ENCODE data around the gene RNU1-3.
"Not testable (repeated sequence)": the region's sequence is repeated elsewhere in the genome, so short reads cannot be mapped to it uniquely, and the experiment has no call there.

The RNU1-3 gene

DNA sequence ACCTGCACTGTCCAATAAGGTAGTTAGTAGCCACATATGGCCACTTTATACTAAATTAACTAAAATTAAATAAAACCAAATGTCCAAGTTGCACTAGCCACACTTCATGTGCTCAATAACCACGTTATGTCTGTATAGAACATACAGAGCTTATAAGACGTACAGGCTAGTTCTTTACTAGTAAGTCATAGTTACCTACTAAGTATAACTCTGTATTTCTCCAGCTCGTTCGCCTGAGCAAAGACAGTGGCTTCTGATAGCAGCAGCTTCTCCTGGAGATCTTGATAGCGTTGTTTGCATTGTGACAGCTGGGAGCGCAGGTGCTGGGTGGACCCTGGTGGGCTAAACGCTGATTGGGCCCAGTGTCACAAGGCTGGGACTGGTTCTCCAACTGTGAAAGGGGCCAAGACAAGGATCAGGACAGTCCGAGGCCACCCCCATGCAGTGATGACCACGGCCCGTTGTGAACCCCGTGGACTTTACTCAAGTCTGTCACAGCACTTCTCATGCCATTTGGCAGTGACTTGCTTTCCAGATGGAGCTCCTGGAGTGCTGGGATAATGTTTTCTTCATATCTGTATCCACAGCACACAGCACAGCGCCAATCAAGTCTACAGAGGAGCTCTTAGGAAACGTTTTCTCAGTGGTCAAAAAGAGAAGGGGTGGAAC is 20.5 kb upstream of the RNU1-3 start:
- H2AFZ ChIP-seq (ENCODE audit: low read depth, low read length); H3K4me3 ChIP-seq (ENCODE audit: low read length); H3K9me3 ChIP-seq (ENCODE audit: low read length); H3K4me1 ChIP-seq (ENCODE audit: insufficient read depth, low read length); H3K27me3 ChIP-seq (ENCODE audit: insufficient read depth, low read length); H3K36me3 ChIP-seq (ENCODE audit: insufficient read depth, low read length): not testable (repeated sequence)

DNA sequence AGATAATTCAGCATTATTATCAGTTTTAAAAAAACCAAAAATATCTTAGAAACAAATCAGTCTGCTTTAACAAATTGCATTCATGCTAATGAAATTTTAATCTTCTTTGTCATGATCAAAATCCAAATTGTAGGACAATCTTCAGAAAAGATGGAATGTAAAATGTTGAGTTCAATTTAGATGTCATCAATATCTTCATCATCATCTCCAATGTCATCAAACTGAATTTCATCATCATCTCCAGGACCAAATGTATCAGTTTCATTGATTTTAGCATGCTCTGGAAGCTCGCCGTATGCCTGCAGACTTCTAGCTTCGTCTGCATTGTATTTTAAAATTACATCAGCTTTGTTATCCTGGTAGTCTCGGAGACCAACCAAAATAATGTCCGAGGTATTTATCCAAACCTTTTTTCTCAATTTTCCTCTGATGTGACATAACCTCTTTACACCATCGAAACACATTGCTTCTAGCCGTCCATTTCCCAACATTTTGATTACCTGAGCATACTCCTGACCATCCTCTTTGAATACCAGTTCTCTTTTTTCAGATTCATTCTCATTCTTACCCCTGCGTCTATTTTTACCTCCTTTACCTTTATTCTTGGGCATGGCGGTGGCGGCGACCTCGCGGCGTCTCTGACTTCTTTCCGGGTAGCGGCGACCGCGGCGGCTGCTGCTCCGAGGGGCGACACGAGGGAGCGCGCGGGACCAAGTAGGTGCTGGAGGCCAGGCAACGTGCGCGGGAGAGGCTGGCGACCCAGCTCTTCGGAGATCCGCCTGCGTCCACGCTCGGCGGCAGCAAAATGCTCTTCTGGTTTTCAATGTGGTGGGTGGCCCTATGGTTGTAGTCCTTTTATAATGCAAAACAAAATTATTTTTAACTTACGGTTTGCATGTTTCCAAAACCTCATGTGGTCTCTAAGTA is 19.0 kb upstream of the RNU1-3 start:
- H3K4me3 ChIP-seq (ENCODE audit: low read length); H3K36me3 ChIP-seq (ENCODE audit: insufficient read depth, low read length); H3K27me3 ChIP-seq (ENCODE audit: insufficient read depth, low read length); H3K9me3 ChIP-seq (ENCODE audit: low read length); H3K4me1 ChIP-seq (ENCODE audit: insufficient read depth, low read length); H2AFZ ChIP-seq (ENCODE audit: low read depth, low read length): not testable (repeated sequence)

DNA sequence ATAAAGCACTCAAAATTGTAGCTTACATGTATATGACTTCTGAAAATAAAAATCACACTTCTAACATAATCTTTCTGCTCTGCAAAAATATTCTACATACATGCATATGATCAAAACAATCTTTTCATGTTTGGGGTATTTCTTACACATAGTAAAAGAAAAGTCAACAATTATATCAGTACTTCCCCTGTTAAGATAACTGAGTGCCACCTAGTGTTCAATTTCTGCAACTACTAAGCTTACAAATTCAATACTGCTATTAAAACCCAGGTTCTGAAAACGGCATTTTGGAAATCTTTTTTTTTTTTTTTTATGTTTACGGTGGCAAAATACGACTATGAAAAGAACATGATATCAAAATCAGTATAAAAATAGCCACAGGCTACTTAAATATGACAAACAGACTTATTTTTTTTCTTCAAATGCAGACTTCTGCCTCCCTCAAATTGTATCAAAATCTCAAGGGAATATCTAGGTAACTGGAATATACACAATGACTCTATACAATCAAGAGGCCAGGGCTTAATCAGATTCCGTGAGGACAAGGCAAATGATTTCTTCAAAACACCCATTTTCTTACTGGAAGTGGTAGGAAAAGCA is 18.1 kb upstream of the RNU1-3 start:
- not testable (repeated sequence) for H3K36me3 ChIP-seq (ENCODE audit: insufficient read depth, low read length); H3K9me3 ChIP-seq (ENCODE audit: low read length); H3K4me1 ChIP-seq (ENCODE audit: insufficient read depth, low read length); H3K4me3 ChIP-seq (ENCODE audit: low read length); H2AFZ ChIP-seq (ENCODE audit: low read depth, low read length); H3K27me3 ChIP-seq (ENCODE audit: insufficient read depth, low read length)

DNA sequence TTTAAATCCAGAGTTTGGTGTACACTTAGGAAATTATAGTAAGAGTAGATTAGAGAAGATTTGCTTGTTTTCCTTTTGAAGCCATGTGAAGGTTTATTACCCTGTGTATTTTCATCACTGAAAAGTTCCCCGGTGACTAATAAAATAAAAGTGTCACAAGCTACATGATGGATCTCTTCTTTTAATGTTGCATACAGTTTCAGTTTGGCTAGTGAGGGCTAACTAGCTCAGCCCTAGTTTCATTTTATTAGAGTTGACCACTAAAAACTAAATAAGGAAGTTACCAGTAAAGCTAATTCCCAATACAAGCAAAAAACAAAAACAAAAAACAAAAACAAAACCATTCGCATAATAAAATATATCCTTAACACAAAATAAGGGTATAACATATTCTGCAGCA is 17.4 kb upstream of the RNU1-3 start:
- H3K36me3 ChIP-seq (ENCODE audit: insufficient read depth, low read length); H3K27me3 ChIP-seq (ENCODE audit: insufficient read depth, low read length); H3K4me3 ChIP-seq (ENCODE audit: low read length); H3K9me3 ChIP-seq (ENCODE audit: low read length); H3K4me1 ChIP-seq (ENCODE audit: insufficient read depth, low read length); H2AFZ ChIP-seq (ENCODE audit: low read depth, low read length): not testable (repeated sequence)

DNA sequence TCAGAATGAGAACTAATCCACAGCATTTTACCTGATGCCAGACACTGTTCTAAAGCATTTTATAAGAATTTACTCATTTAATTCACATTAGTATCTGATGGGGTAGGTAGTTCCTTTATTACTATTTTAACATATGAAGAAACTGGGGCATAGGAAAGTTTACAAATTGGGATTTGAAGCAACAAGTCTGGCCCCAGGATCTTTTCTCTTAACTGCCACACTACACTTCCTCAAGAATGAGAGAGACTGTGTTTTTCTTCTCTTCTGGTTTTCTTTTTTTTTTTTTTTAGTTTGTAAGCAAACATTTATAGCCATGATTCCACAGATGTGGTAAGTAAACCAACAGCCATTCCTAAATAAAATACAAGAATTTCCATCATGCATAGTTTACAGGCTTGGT is 16.1 kb upstream of the RNU1-3 start:
- not testable (repeated sequence) for H3K27me3 ChIP-seq (ENCODE audit: insufficient read depth, low read length); H3K4me3 ChIP-seq (ENCODE audit: low read length); H2AFZ ChIP-seq (ENCODE audit: low read depth, low read length); H3K36me3 ChIP-seq (ENCODE audit: insufficient read depth, low read length); H3K9me3 ChIP-seq (ENCODE audit: low read length); H3K4me1 ChIP-seq (ENCODE audit: insufficient read depth, low read length)

DNA sequence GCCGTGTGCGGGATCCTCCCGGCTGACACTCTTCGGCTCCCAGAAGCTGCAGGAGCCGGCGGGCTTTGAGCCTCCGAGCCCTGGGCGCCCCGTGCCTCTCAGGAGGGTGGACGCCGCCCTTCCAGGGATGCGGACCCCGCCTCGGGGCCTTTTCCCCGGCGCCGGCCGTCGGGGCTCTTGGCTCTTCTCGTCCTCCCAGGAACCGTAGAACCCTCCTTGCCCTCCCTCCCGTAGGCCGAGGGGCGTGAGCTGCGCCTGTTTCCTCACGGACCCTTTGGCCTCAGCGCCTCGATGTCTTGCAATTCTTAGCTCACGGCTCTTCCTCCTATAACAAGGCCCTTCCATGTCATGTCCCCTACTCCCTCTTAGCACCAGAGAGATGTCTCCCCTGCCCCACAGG is 13.6 kb upstream of the RNU1-3 start:
- not testable (repeated sequence) for H3K9me3 ChIP-seq (ENCODE audit: low read length); H3K4me1 ChIP-seq (ENCODE audit: insufficient read depth, low read length); H2AFZ ChIP-seq (ENCODE audit: low read depth, low read length); H3K36me3 ChIP-seq (ENCODE audit: insufficient read depth, low read length); H3K27me3 ChIP-seq (ENCODE audit: insufficient read depth, low read length); H3K4me3 ChIP-seq (ENCODE audit: low read length)

DNA sequence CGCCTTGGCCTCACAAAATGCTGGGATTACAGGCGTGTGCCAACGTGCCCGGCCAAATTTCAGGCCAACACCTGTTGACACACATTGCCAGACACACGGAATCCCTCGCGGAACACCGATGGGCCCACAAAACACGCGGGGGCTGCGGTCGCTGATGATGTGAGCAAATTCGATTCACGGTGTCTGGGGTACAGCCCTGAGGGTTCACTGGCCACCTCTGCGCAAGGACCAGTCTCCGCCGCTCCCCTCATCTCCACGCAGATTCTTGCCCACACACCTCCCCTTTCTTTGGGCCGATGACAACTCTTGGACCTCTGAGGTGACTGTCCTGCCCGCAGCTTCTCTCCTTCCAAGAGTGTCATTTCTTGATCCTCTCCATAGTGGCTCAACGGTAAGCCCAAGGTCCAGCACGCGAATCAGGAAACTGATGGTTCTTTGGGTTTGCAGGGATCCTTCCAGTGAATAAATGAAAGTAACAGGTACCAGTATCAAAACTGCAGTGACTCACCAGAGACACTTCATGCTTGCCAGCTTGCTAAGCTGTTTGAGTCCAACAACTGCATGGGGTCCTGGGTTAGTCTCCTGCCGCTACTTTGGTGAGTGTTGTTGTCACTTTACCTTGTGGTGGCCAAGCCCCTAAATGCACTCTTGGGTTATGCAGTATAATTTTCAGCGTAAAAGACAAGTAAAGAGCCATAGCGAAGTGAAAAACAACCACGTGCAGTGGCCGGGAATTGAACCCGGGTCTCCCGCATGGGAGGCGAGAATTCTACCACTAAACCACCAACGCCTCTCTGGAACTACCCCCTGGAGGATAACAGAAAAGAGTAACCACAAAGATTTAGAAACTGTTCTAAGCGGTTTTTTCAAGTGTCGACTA is 11.0 kb upstream of the RNU1-3 start:
- no peaks in the 10 kb centered on the region for H3K27me3 ChIP-seq (ENCODE audit: insufficient read depth, low read length)
- H3K4me3 ChIP-seq (ENCODE audit: low read length), result no peak overlapping the region
- no peaks in the 10 kb centered on the region for H3K4me1 ChIP-seq (ENCODE audit: insufficient read depth, low read length)
- no peaks in the 10 kb centered on the region for H3K36me3 ChIP-seq (ENCODE audit: insufficient read depth, low read length)
- H3K9me3 ChIP-seq (ENCODE audit: low read length), result no peaks in the 10 kb centered on the region
- no peak overlapping the region for H2AFZ ChIP-seq (ENCODE audit: low read depth, low read length)

DNA sequence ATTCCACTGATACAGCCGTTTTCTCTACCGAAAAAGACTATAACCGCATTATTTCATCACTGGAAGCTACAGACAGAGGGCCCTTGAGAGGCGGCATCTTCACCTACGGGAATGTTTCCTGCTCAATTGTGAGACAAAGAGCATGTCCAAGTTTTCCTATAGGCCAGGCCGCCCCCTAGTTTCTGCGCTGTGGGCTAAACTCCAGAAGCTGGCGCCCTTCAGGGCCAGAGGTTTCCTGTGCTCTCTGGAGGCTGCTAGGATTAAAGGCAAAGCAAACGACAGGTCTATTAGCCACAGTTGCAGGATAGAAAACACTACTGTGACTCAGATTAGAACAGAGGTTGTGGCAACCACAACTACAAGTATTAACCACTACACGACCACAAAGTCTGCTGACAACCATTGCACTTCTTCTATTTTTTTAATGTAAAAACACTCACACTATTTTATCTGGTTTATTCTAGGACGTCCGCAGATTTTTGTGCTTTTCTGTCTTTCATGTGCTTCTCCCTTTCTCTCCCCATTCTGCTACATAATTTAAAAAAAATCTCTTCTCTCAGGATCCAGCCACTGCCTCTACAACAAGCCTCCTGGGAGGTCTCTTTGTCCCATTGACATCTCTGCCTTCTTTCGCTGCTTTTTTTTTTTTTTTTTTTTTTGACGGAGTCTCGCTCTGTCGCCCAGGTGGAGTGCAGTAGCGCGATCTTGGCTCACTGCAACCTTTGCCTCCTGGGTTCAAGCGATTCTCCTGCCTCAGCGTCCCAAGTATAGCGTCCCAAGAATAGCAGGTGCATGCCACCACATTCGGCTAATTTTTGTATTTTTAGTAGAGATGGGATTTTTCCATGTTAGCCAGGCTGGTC is 10.1 kb upstream of the RNU1-3 start:
- not testable (repeated sequence) for H3K4me3 ChIP-seq (ENCODE audit: low read length); H2AFZ ChIP-seq (ENCODE audit: low read depth, low read length); H3K9me3 ChIP-seq (ENCODE audit: low read length); H3K27me3 ChIP-seq (ENCODE audit: insufficient read depth, low read length); H3K4me1 ChIP-seq (ENCODE audit: insufficient read depth, low read length); H3K36me3 ChIP-seq (ENCODE audit: insufficient read depth, low read length)

DNA sequence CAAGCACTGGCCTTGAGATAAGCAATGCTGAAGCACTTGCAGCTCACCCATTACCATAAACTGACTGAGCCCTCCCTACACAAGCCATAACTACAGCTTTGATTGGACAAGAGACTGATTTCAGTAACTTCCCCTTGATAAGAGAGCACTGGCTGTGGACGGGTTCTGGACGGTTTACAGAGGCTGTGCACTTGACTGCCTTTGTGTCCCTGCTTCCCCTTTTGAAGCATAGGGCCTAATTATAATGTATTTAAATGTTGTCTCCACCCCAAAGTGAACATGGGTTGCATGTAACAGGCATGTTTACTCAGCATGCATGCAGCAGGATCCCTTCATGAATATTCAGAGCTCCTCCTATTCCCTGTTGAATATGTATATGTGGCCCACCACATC is 8.4 kb upstream of the RNU1-3 start:
- not testable (repeated sequence) for H3K4me1 ChIP-seq (ENCODE audit: insufficient read depth, low read length); H2AFZ ChIP-seq (ENCODE audit: low read depth, low read length); H3K27me3 ChIP-seq (ENCODE audit: insufficient read depth, low read length); H3K9me3 ChIP-seq (ENCODE audit: low read length); H3K4me3 ChIP-seq (ENCODE audit: low read length); H3K36me3 ChIP-seq (ENCODE audit: insufficient read depth, low read length)

DNA sequence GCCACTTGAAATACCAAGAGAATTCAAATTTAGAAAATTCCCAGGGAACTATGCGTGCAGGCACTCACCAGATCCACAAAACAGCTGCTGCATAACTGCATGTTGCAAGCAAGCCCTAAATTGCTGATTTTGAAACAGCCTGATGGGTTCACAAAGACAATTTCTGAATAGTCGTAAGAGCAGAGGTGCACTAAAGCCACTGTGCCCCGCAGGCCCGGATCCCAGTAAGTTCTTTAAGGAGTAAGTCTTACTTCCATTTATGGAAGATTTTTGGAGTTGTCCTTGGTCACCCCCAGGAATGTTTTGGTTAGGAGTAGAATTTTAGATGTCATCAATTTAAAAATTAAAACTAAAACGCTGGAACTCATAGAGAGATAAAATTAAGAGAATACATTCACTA is 7.2 kb upstream of the RNU1-3 start:
- not testable (repeated sequence) for H3K27me3 ChIP-seq (ENCODE audit: insufficient read depth, low read length); H2AFZ ChIP-seq (ENCODE audit: low read depth, low read length); H3K4me1 ChIP-seq (ENCODE audit: insufficient read depth, low read length); H3K4me3 ChIP-seq (ENCODE audit: low read length); H3K9me3 ChIP-seq (ENCODE audit: low read length); H3K36me3 ChIP-seq (ENCODE audit: insufficient read depth, low read length)

DNA sequence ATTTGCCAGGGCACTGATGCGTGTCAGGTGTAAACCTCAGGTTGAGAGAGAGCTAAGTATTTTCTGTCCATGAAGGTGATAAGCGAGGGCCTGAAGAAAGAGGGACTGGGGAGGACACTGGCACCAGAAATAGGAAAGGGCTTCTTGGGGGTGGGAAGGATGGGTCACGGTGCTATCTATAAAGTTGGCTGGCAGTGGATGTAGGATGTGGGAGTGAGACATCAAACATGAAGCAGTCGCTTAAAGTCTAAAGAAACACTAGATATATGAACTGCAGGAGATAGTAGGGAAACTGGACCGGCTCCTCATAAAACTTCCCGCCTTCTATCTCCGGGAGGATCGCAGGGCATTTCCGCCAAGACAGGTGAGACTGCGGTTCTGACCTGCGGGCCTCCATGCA is 912 bp downstream of the RNU1-3 start:
- H3K36me3 ChIP-seq (ENCODE audit: insufficient read depth, low read length), result not testable (repeated sequence)

DNA sequence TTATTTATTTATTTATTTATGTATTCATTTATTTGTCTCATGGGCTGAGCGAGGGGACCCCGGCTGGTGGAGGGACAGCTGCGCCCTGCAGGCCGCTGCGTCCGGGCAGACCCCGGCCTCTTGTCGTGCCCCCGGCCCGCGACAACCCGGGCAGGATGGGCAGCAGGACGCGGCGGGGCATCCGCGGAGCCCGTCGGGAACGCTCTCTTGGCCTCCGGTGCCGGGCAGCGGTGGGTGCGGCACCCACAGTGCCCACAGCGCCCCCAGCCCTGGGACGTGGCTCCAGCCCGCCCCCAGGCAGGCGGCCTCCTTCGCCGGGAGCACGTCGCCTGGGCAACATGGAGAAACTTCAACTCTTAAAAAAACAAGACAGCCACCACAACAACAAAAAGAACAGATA is 8.5 kb downstream of the RNU1-3 start:
- not testable (repeated sequence) for H3K9me3 ChIP-seq (ENCODE audit: low read length); H3K4me3 ChIP-seq (ENCODE audit: low read length); H3K36me3 ChIP-seq (ENCODE audit: insufficient read depth, low read length); H3K27me3 ChIP-seq (ENCODE audit: insufficient read depth, low read length); H3K4me1 ChIP-seq (ENCODE audit: insufficient read depth, low read length); H2AFZ ChIP-seq (ENCODE audit: low read depth, low read length)

More for the DNA sequence above, 912 bp downstream of the RNU1-3 start:
- H2AFZ ChIP-seq (ENCODE audit: low read depth, low read length); H3K4me1 ChIP-seq (ENCODE audit: insufficient read depth, low read length); H3K27me3 ChIP-seq (ENCODE audit: insufficient read depth, low read length); H3K4me3 ChIP-seq (ENCODE audit: low read length); H3K9me3 ChIP-seq (ENCODE audit: low read length): not testable (repeated sequence)
